MCF 10A (cell line): ENCODE measurements around the gene LIG4. TPM values are rescaled to one million over a fixed set of nuclear protein-coding genes. Genes with fewer than 3 reads are reported as not detected.

Experiments
- BruUV-seq: library from RNA; stranded (reverse); fragments of 400-500 nt; replicated peaks from 2 replicates; lab custom pipeline; 2021; lab: Mats Ljungman, UMichigan
- CTCF ChIA-PET: fragments of 300-600 bp; sonication (Branson Sonifier 250); formaldehyde crosslinking; extraction: SDS; loops from one replicate; lab custom pipeline; 2021; ENCODE audit warnings: antibody characterized with exemption, inconsistent platforms; lab: Yijun Ruan, JAX
- POLR2A ChIA-PET: fragments of 300-600, 350-650 bp; sonication (Branson Sonifier 250); formaldehyde crosslinking; extraction: SDS; loops from one replicate; lab custom pipeline; 2020; ENCODE audit warnings: antibody characterized with exemption, inconsistent platforms; lab: Yijun Ruan, JAX
- DNase-seq: peaks from one replicate; pipeline ENCODE4 v3.0.0-alpha.2; 2018; ENCODE audit not compliant: unreplicated experiment
- H3K27ac Mint-ChIP-seq: one replicate; pipeline ENCODE4 v1.8.0; 2022; ENCODE audit warnings: mild to moderate bottlenecking, low read depth, mixed read lengths; ENCODE audit not compliant: unreplicated experiment
- H3K27me3 Mint-ChIP-seq: one replicate; pipeline ENCODE4 v1.8.0; 2022; ENCODE audit warnings: mixed read lengths; ENCODE audit not compliant: insufficient read depth, unreplicated experiment
- H3K36me3 Mint-ChIP-seq: one replicate; pipeline ENCODE4 v1.8.0; 2022; ENCODE audit warnings: mild to moderate bottlenecking, moderate library complexity, mixed read lengths; ENCODE audit not compliant: insufficient read depth, unreplicated experiment
- H3K4me1 Mint-ChIP-seq: one replicate; pipeline ENCODE4 v1.8.0; 2022; ENCODE audit warnings: mixed read lengths; ENCODE audit not compliant: insufficient read depth, unreplicated experiment
- H3K4me3 Mint-ChIP-seq: one replicate; pipeline ENCODE4 v1.8.0; 2022; ENCODE audit warnings: mild to moderate bottlenecking, moderate library complexity, mixed read lengths; ENCODE audit not compliant: unreplicated experiment
- H3K9me3 Mint-ChIP-seq: one replicate; pipeline ENCODE4 v1.8.0; 2022; ENCODE audit warnings: mixed read lengths; ENCODE audit not compliant: unreplicated experiment
- CTCF ChIP-seq: fragments of 200-600 bp; IDR thresholded peaks from one replicate; pipeline ENCODE4 v1.8.0; 2022; ENCODE audit warnings: antibody characterized with exemption, mild to moderate bottlenecking; ENCODE audit not compliant: unreplicated experiment
- intact Hi-C: fragments of 100-400 bp; cut with micrococcal nuclease; formaldehyde crosslinking; loops from 2 replicates; pipeline ENCODE4 v1.14.1; 2022
- total RNA-seq: library from RNA; stranded (reverse); gene quantifications from 2 replicates; pipeline ENCODE4 v1.2.3, GENCODE V29; 2022

Gene LIG4
- total RNA-seq, 1 experiment from 2014 or later: 17.7 TPM

- BruUV-seq: no TSS peak
- no peak overlapping the region for H3K4me3 Mint-ChIP-seq
- TF ChIP-seq CTCF: no peak
- H3K4me1 Mint-ChIP-seq: no peaks in the 10 kb centered on the region
- no peak for DNase-seq
- H3K9me3 Mint-ChIP-seq: peaks cover 18% of the 10 kb centered on the region
- no peaks in the 10 kb centered on the region for H3K36me3 Mint-ChIP-seq
- intact Hi-C loops: no loop called here
- H3K27ac Mint-ChIP-seq: no peak overlapping the region
- POLR2A ChIA-PET: no interaction called here
- CTCF ChIA-PET: no interaction called here
- no peaks in the 10 kb centered on the region for H3K27me3 Mint-ChIP-seq
Observed at GRCh38 chr13:108188260-108188659, 27.1 kb downstream of the LIG4 start.

DNA sequence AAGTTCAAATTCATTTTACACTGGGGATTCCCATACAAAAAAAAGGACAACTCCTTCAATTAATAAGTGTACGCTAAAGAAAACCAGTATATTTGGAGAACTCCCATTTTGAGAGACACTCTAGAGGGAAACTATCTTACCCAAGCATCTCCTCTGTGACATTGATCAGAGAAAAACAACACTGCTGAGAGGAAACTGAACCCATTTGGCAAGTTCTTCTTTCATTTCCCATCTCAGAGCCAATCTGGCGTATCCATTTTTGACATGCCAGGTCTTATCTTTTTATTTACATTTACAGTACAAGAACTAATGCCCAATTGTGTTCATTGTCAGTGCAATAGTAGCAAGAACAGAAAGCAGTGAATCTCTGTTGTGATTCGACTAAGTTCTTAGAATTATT, 30.1 kb downstream of the LIG4 start:
- no peaks in the 10 kb centered on the region for H3K27me3 Mint-ChIP-seq
- no peaks in the 10 kb centered on the region for H3K36me3 Mint-ChIP-seq
- no peaks in the 10 kb centered on the region for H3K9me3 Mint-ChIP-seq
- TF ChIP-seq CTCF: no peak
- CTCF ChIA-PET: interaction anchor here (1.4 kb wide), 1 partner anchor 29 kb away, joined by 4 read pairs; no protein-coding TSS in a partner anchor
- H3K4me1 Mint-ChIP-seq: no peaks in the 10 kb centered on the region
- DNase-seq: no peak
- H3K4me3 Mint-ChIP-seq: no peak overlapping the region
- intact Hi-C loops: no loop called here
- no TSS peak for BruUV-seq
- no peak overlapping the region for H3K27ac Mint-ChIP-seq
- POLR2A ChIA-PET: no interaction called here

DNA sequence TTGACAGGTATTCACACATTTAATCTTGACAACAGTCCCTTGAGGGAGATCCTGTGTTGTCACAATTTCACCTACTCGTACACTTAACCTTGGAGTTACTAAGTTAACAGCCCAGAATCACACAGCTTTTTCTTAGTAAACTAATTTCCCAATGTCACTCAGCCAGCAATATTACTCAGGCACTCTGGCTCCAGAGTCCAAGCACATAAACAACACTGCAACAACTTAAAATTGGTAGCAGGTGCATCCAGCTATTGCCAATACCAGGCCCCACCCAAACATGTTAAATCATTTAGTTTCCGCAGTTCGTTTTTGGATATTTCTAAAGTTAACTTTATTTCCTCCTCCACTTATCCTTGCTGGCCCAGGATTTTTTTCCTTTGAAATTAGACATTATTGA, 32.7 kb downstream of the LIG4 start:
- Mint-ChIP-seq H3K27me3 (no peaks in the 10 kb centered on the region), H3K27ac (no peak overlapping the region), H3K4me3 (no peak overlapping the region), H3K36me3 (no peaks in the 10 kb centered on the region), H3K4me1 (no peaks in the 10 kb centered on the region), H3K9me3 (no peaks in the 10 kb centered on the region)
- BruUV-seq: no TSS peak
- TF ChIP-seq CTCF: no peak
- no peak for DNase-seq
- ChIA-PET POLR2A (no interaction called here), CTCF (interaction anchor here (1.6 kb wide), 1 partner anchor 27 kb away, joined by 6 read pairs; no protein-coding TSS in a partner anchor)
- intact Hi-C loops: no loop called here

DNA sequence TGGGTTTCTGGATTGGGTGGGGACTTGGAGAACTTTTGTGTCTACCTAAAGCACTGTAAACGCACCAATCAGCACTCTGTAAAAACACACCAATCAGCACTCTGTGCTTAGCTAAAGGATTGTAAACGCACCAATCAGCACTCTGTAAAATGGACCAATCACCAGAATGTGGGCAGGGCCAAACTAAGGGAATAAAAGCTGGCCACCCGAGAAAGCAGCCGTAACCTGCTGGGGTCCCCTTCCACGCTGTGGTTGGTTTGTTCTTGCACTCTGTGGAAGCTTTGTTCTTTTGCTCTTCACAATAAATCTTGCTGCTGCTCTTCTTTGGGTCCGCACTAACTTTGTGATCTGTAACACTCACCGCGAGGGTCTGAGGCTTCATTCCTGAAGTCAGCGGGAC, 37.3 kb downstream of the LIG4 start:
- no TSS peak for BruUV-seq
- intact Hi-C loops: no loop called here
- ChIA-PET POLR2A (interaction anchor here (1.0 kb wide), 1 partner anchor 25 kb away, joined by 3 read pairs; no protein-coding TSS in a partner anchor), CTCF (interaction anchor here (0.6 to 1.3 kb wide), 2 partner anchors 22 to 272 kb away, joined by 3 to 5 read pairs; no protein-coding TSS in a partner anchor)
- TF ChIP-seq CTCF: no peak
- H3K4me3 Mint-ChIP-seq: no peak overlapping the region
- no peak for DNase-seq
- no peaks in the 10 kb centered on the region for H3K36me3 Mint-ChIP-seq
- no peak overlapping the region for H3K27ac Mint-ChIP-seq
- no peaks in the 10 kb centered on the region for H3K27me3 Mint-ChIP-seq
- H3K4me1 Mint-ChIP-seq: no peaks in the 10 kb centered on the region
- H3K9me3 Mint-ChIP-seq: no peaks in the 10 kb centered on the region
